WERI-Rb-1 (cell line): ENCODE data around the gene VEGFC.

ENCODE experiments used
- DNase-seq: peaks from one replicate; pipeline ENCODE4 v3.0.0-alpha.2; 2020
- H3K27ac ChIP-seq: fragments of 250-450 bp; sonication (Bioruptor Pico); 2 replicates; pipeline ENCODE4 v1.5.1; 2020; ENCODE audit warnings: mild to moderate bottlenecking, moderate library complexity
- H3K27me3 ChIP-seq: fragments of 250-450 bp; sonication (Bioruptor Pico); 2 replicates; pipeline ENCODE4 v1.5.1; 2021; ENCODE audit warnings: mild to moderate bottlenecking, low read depth, moderate library complexity; ENCODE audit not compliant: insufficient read depth, severe bottlenecking
- H3K36me3 ChIP-seq: fragments of 250-450 bp; sonication (Bioruptor Pico); 2 replicates; pipeline ENCODE4 v1.5.1; 2020; ENCODE audit warnings: mild to moderate bottlenecking, moderate library complexity
- H3K4me3 ChIP-seq: 2 replicates; pipeline ENCODE4 v1.5.1; 2011; ENCODE audit warnings: low read depth, mild to moderate bottlenecking, control low read depth, low read length
- H3K9me3 ChIP-seq: fragments of 250-450 bp; sonication (Bioruptor Pico); 2 replicates; pipeline ENCODE4 v1.5.1; 2021; ENCODE audit warnings: mild to moderate bottlenecking, moderate library complexity; ENCODE audit not compliant: severe bottlenecking
- CTCF ChIP-seq: IDR thresholded peaks from 2 replicates; pipeline ENCODE4 v1.5.1; 2011; ENCODE audit warnings: low read depth, mild to moderate bottlenecking, control low read depth, inconsistent platforms, low read length

Gene VEGFC

GRCh38 chr4:176751061-176751460 lies 41.7 kb downstream of the VEGFC start:
- H3K27me3 ChIP-seq: no peaks in the 10 kb centered on the region
- no peaks in the 10 kb centered on the region for H3K36me3 ChIP-seq
- no peaks in the 10 kb centered on the region for H3K9me3 ChIP-seq
- H3K27ac ChIP-seq: no peak overlapping the region
- H3K4me3 ChIP-seq: no peak overlapping the region
- no peak for DNase-seq
- TF ChIP-seq CTCF: no peak

GRCh38 chr4:176746846-176747245 lies 45.9 kb downstream of the VEGFC start:
- H3K9me3 ChIP-seq: no peaks in the 10 kb centered on the region
- no peaks in the 10 kb centered on the region for H3K27me3 ChIP-seq
- H3K36me3 ChIP-seq: no peaks in the 10 kb centered on the region
- H3K27ac ChIP-seq: no peak overlapping the region
- TF ChIP-seq CTCF: no peak
- no peak for DNase-seq
- no peak overlapping the region for H3K4me3 ChIP-seq

- no peak for DNase-seq
- Histone ChIP-seq H3K27ac (no peak overlapping the region), H3K9me3 (no peaks in the 10 kb centered on the region), H3K36me3 (no peaks in the 10 kb centered on the region), H3K27me3 (no peaks in the 10 kb centered on the region), H3K4me3 (no peak overlapping the region)
- TF ChIP-seq CTCF: no peak
Measured at GRCh38 chr4:176745902-176746301, 46.8 kb downstream of the VEGFC start.

GRCh38 chr4:176744091-176744490 lies 48.6 kb downstream of the VEGFC start:
- no peak for DNase-seq
- H3K27ac ChIP-seq: no peak overlapping the region
- H3K4me3 ChIP-seq: no peak overlapping the region
- no peaks in the 10 kb centered on the region for H3K9me3 ChIP-seq
- H3K36me3 ChIP-seq: no peaks in the 10 kb centered on the region
- H3K27me3 ChIP-seq: no peaks in the 10 kb centered on the region
- no peak for TF ChIP-seq CTCF

GRCh38 chr4:176742211-176742610 lies 50.5 kb downstream of the VEGFC start:
- H3K27me3 ChIP-seq: no peaks in the 10 kb centered on the region
- H3K27ac ChIP-seq: no peak overlapping the region
- DNase-seq: no peak
- no peaks in the 10 kb centered on the region for H3K9me3 ChIP-seq
- no peaks in the 10 kb centered on the region for H3K36me3 ChIP-seq
- no peak overlapping the region for H3K4me3 ChIP-seq
- no peak for TF ChIP-seq CTCF

- no peaks in the 10 kb centered on the region for H3K9me3 ChIP-seq
- H3K27ac ChIP-seq: no peak overlapping the region
- no peak for TF ChIP-seq CTCF
- H3K4me3 ChIP-seq: no peak overlapping the region
- DNase-seq: no peak
- no peaks in the 10 kb centered on the region for H3K36me3 ChIP-seq
- H3K27me3 ChIP-seq: no peaks in the 10 kb centered on the region
Measured at GRCh38 chr4:176741253-176741652, 51.5 kb downstream of the VEGFC start.
